Measurements from ENCODE around the gene DYNC1I1. TPM values are rescaled to one million over a fixed set of nuclear protein-coding genes. Genes with fewer than 3 reads are reported as not detected.

DYNC1I1 gene
- polyA plus RNA-seq, 1 donor: 0.98 TPM

DNA sequence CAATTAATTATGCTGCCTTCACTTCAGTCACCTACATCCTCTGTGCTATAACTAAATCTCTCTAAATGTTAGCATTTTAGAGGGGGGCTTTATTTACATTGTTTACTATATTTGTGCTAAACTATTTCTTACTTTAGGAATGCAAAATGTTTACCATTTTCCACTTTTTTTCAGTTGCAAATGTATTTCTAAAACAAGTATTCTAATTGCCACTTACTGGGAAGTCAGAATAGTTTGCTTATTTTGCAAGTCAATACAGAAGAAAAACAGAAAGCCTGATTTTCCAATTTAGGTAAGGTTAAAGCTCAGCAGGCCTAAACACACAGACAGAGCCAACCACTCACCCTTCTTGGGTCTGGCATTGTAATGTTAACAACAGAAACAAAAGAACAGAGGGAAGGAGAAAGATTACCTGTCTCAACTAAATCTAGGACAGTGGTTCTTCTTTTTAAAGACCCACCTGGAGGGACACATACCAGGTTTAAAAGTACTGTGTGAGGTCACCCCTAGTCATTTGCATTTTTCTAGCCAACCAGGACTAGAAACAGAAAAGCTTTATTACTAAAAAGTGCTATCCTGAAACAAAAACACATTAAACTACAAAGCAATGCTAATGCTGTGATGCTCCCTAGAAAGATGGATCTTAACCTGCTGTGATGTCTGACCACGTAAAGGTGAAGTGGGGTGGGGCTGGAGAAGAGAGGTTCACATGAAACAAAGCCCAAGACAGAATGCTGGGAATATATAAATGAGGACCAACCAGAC, 371.3 kb downstream of the DYNC1I1 start:
- no peak for DNase-seq

DNA sequence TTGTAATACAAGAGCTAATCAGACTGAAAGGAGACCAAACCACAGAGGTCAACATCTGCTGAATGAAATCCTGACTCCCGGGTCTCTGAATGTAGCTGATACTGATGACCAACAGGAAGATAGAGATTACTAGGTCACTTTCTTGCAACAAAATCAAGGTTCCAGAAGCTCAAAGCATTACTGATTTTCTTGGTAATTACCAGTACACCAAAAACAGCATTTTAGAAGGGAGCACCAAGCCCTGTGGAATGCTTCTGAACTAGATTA, 371.8 kb downstream of the DYNC1I1 start:
- no peak for DNase-seq

Other genes starting within 250 kb of the DYNC1I1 start
- gene PDK4, start 176.0 kb upstream of the DYNC1I1 start, polyA plus RNA-seq (ENCODE audit: insufficient read length): 17.4 TPM